ENCODE measurements around the gene CTSA. TPM values are rescaled to one million over a fixed set of nuclear protein-coding genes. Genes with fewer than 3 reads are reported as not detected.

CTSA gene
- total and polyA plus RNA-seq, 9 of the 15 experiments (the other 6 are each of a cell fraction or from before 2014, with no cell fraction given): 8.8 to 61.7 (median 28.3) TPM

DNA sequence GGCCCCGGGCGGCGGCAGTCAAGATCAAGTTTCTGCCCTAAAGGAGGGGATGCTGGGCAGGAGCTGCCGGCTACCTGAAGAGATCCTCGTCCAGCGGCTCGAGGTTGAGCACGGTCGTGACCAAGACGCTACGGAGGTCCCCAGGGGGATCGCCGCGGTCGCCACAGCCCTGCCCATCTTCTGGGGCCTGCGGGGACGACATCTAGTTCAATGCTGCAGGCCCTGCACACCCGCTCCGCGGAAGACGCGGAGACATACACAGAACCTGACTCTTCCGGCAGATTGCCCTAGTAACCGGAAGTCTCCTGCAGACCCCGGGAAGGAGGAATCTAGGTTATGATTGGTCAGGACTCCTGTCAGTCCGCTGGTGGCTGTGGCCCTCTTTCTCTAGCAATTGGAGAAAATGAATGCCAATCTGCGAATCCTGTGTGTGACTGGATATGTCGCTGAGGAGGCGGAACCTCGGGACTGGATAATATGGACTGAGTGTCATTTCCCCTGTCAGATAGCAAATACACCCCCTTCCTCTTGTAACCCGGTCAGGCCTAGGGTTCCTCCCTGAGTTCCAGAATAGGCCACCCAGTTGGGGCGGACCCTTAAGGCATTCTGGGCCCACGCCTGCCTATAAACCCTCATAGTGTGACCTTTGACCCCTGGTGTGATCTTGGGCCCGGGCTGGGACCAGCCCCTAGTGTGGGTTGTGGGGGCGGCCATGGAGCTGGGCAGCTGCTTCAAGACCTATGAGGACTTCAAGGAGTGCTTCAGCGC is 33.8 kb upstream of the CTSA start, which contains the start of the genes ACOT8 and ZSWIM3 (continued):
- TF ChIP-seq HSF4 (CRISPR knock-in tag; IDR thresholded peaks at IDR 0.05; ENCODE audit: borderline replicate concordance) (no peak), POLR2G (IDR thresholded peaks at IDR 0.05; ENCODE audit: low read depth, low read length) (peak; percentile 84), ZNF12 (CRISPR knock-in tag; IDR thresholded peaks at IDR 0.05) (no peak), ERF (CRISPR knock-in tag; IDR thresholded peaks at IDR 0.05) (no peak), ZNF354B (CRISPR knock-in tag; IDR thresholded peaks at IDR 0.05) (no peak), HLTF (IDR thresholded peaks at IDR 0.05) (no peak), SIN3B (IDR thresholded peaks at IDR 0.05; ENCODE audit: low read depth) (peak; percentile 62), HOXB6 (CRISPR knock-in tag; IDR thresholded peaks at IDR 0.05; ENCODE audit: borderline replicate concordance) (no peak), POLR2B (IDR thresholded peaks at IDR 0.05; ENCODE audit: low read depth, partially characterized antibody) (peak; percentile 59), IFI16 (CRISPR knock-in tag; IDR thresholded peaks at IDR 0.05) (no peak), PHF8 (IDR thresholded peaks at IDR 0.05; ENCODE audit: borderline replicate concordance, low read length) (peak; percentile 93; the same call in 1 of the 2 replicates), CBX3 (IDR thresholded peaks at IDR 0.05; ENCODE audit: borderline replicate concordance in 1 of 2, low read length in 2 of 2) (no peak), ZNF239 (CRISPR knock-in tag; IDR thresholded peaks at IDR 0.05) (no peak), NCOA1 (IDR thresholded peaks at IDR 0.05; ENCODE audit: low read depth) (no peak), MCM2 (IDR thresholded peaks at IDR 0.05; ENCODE audit: low read depth) (no peak), CHD1 (IDR thresholded peaks at IDR 0.05; ENCODE audit: low read length) (peak; percentile 81)
- TF ChIP-seq, protein P1, sequence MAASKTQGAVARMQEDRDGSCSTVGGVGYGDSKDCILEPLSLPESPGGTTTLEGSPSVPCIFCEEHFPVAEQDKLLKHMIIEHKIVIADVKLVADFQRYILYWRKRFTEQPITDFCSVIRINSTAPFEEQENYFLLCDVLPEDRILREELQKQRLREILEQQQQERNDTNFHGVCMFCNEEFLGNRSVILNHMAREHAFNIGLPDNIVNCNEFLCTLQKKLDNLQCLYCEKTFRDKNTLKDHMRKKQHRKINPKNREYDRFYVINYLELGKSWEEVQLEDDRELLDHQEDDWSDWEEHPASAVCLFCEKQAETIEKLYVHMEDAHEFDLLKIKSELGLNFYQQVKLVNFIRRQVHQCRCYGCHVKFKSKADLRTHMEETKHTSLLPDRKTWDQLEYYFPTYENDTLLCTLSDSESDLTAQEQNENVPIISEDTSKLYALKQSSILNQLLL (CRISPR knock-in tag; IDR thresholded peaks at IDR 0.05; ENCODE audit: borderline replicate concordance): no peak
- TF ChIP-seq, protein P2, sequence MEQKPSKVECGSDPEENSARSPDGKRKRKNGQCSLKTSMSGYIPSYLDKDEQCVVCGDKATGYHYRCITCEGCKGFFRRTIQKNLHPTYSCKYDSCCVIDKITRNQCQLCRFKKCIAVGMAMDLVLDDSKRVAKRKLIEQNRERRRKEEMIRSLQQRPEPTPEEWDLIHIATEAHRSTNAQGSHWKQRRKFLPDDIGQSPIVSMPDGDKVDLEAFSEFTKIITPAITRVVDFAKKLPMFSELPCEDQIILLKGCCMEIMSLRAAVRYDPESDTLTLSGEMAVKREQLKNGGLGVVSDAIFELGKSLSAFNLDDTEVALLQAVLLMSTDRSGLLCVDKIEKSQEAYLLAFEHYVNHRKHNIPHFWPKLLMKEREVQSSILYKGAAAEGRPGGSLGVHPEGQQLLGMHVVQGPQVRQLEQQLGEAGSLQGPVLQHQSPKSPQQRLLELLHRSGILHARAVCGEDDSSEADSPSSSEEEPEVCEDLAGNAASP (IDR thresholded peaks at IDR 0.05): no peak
- TF ChIP-seq, protein P3, sequence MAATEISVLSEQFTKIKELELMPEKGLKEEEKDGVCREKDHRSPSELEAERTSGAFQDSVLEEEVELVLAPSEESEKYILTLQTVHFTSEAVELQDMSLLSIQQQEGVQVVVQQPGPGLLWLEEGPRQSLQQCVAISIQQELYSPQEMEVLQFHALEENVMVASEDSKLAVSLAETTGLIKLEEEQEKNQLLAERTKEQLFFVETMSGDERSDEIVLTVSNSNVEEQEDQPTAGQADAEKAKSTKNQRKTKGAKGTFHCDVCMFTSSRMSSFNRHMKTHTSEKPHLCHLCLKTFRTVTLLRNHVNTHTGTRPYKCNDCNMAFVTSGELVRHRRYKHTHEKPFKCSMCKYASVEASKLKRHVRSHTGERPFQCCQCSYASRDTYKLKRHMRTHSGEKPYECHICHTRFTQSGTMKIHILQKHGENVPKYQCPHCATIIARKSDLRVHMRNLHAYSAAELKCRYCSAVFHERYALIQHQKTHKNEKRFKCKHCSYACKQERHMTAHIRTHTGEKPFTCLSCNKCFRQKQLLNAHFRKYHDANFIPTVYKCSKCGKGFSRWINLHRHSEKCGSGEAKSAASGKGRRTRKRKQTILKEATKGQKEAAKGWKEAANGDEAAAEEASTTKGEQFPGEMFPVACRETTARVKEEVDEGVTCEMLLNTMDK (IDR thresholded peaks at IDR 0.05; ENCODE audit: borderline replicate concordance, insufficient read depth, low read depth, low read length, poor library complexity, severe bottlenecking): no peak
- TF ChIP-seq, protein P4, sequence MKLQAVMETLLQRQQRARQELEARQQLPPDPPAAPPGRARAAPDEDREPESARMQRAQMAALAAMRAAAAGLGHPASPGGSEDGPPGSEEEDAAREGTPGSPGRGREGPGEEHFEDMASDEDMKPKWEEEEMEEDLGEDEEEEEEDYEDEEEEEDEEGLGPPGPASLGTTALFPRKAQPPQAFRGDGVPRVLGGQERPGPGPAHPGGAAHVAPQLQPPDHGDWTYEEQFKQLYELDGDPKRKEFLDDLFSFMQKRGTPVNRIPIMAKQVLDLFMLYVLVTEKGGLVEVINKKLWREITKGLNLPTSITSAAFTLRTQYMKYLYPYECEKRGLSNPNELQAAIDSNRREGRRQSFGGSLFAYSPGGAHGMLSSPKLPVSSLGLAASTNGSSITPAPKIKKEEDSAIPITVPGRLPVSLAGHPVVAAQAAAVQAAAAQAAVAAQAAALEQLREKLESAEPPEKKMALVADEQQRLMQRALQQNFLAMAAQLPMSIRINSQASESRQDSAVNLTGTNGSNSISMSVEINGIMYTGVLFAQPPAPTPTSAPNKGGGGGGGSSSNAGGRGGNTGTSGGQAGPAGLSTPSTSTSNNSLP (IDR thresholded peaks at IDR 0.05; ENCODE audit: borderline replicate concordance, low read depth, low read length): peak; percentile 99
- TF ChIP-seq, protein P5, sequence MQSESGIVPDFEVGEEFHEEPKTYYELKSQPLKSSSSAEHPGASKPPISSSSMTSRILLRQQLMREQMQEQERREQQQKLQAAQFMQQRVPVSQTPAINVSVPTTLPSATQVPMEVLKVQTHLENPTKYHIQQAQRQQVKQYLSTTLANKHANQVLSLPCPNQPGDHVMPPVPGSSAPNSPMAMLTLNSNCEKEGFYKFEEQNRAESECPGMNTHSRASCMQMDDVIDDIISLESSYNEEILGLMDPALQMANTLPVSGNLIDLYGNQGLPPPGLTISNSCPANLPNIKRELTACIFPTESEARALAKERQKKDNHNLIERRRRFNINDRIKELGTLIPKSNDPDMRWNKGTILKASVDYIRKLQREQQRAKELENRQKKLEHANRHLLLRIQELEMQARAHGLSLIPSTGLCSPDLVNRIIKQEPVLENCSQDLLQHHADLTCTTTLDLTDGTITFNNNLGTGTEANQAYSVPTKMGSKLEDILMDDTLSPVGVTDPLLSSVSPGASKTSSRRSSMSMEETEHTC (IDR thresholded peaks at IDR 0.05): no peak

All from K562 (cell line).